GM19397 (cell line): Measurements from ENCODE around the gene RAB39B.

Experiments used
- ATAC-seq: cut with Tn5 transposase; IDR thresholded peaks from one replicate; pipeline ENCODE4 v1.9.1; 2021; ENCODE audit warnings: mild to moderate bottlenecking, moderate library complexity; ENCODE audit not compliant: unreplicated experiment

The RAB39B gene

GRCh38 chrX:155216179-155216939, 47.9 kb downstream of the RAB39B start, which contains the start of gene VBP1:
Gene VBP1, plus strand, starts transcription at chrX:155216460. Its CDS starts 23 bp downstream, at chrX:155216483.
- ATAC-seq = peak; percentile 97

GRCh38 chrX:155215443-155216178, 48.7 kb downstream of the RAB39B start:
- ATAC-seq = peak; percentile 49

DNA sequence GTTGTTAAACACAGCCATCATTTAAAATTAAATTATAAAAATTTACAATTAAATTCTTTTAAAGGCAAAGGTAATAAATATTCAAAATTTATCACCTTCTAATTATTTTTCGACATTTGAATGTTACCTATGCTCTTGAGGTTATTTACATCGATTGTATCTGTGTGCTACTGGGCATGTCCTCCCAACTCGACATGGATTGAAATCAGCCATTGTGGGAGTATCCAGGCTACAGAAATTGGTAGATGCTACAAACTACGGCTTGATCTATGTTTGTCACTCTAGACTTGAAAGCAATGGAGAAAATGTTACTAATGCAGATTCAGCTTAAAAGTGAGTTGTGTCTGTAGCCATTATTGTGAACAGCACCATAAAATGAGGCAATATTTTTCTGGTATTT, 50.6 kb downstream of the RAB39B start:
- ATAC-seq = no peak

GRCh38 chrX:155211208-155211607, 53.1 kb downstream of the RAB39B start:
- no peak for ATAC-seq
